ENCODE measurements around the gene SLC24A4. TPM values are rescaled to one million over a fixed set of nuclear protein-coding genes. Genes with fewer than 3 reads are reported as not detected.

The SLC24A4 gene
- total RNA-seq, 1 donor from 2014 or later, result 0.41 TPM

- no peak for FAIRE-seq
Observed at GRCh38 chr14:92492258-92492657, 169.3 kb downstream of the SLC24A4 start.

GRCh38 chr14:92493024-92493423 is 170.1 kb downstream of the SLC24A4 start:
- FAIRE-seq, result no peak
- no peak for DNase-seq (ENCODE audit: low spot score in 2 of 2)

More at GRCh38 chr14:92492258-92492657, 169.3 kb downstream of the SLC24A4 start:
- no peak for DNase-seq (ENCODE audit: low spot score in 2 of 2)

GRCh38 chr14:92493492-92493891 is 170.5 kb downstream of the SLC24A4 start:
- FAIRE-seq (no peak), DNase-seq (ENCODE audit: low spot score in 2 of 2) (no peak)

- FAIRE-seq, result no peak
- no peak for DNase-seq (ENCODE audit: low spot score in 2 of 2)
Observed at GRCh38 chr14:92494512-92494911, 171.5 kb downstream of the SLC24A4 start.

- FAIRE-seq, result no peak
- DNase-seq (ENCODE audit: low spot score in 2 of 2), result no peak
Observed at GRCh38 chr14:92495027-92495426, 172.1 kb downstream of the SLC24A4 start.

GRCh38 chr14:92496191-92496857 is 173.4 kb downstream of the SLC24A4 start:
- DNase-seq (ENCODE audit: low spot score in 2 of 2) (no peak), FAIRE-seq (no peak)

GRCh38 chr14:92497391-92497790 is 174.4 kb downstream of the SLC24A4 start:
- DNase-seq (ENCODE audit: low spot score in 2 of 2) (no peak), FAIRE-seq (no peak)

GRCh38 chr14:92499234-92499633 is 176.3 kb downstream of the SLC24A4 start:
- FAIRE-seq (no peak), DNase-seq (ENCODE audit: low spot score in 2 of 2) (no peak)

GRCh38 chr14:92500491-92500941 is 177.6 kb downstream of the SLC24A4 start:
- DNase-seq (ENCODE audit: low spot score in 2 of 2) (no peak), FAIRE-seq (no peak)

GRCh38 chr14:92501891-92502351 is 179.0 kb downstream of the SLC24A4 start:
- DNase-seq (ENCODE audit: low spot score in 2 of 2) (no peak), FAIRE-seq (no peak)

- DNase-seq (ENCODE audit: low spot score in 2 of 2) (no peak), FAIRE-seq (no peak)
Observed at GRCh38 chr14:92502541-92503286, 179.7 kb downstream of the SLC24A4 start.

- no peak for FAIRE-seq
- no peak for DNase-seq (ENCODE audit: low spot score in 2 of 2)
Observed at GRCh38 chr14:92503756-92504491, 181.0 kb downstream of the SLC24A4 start.

- no peak for FAIRE-seq
- no peak for DNase-seq (ENCODE audit: low spot score in 2 of 2)
Observed at GRCh38 chr14:92505826-92506225, 182.9 kb downstream of the SLC24A4 start.

GRCh38 chr14:92506231-92506630 is 183.3 kb downstream of the SLC24A4 start:
- DNase-seq (ENCODE audit: low spot score in 2 of 2) (no peak), FAIRE-seq (no peak)

- FAIRE-seq, result no peak
- DNase-seq (ENCODE audit: low spot score in 2 of 2), result no peak
Observed at GRCh38 chr14:92507174-92507768, 184.3 kb downstream of the SLC24A4 start.

GRCh38 chr14:92510972-92511371 is 188.0 kb downstream of the SLC24A4 start:
- DNase-seq (ENCODE audit: low spot score in 2 of 2) (no peak), FAIRE-seq (no peak)

- peak in 1 of 2 donors; percentile 46 for DNase-seq (ENCODE audit: low spot score in 2 of 2)
- no peak for FAIRE-seq
Observed at GRCh38 chr14:92511453-92512238, 188.7 kb downstream of the SLC24A4 start.

GRCh38 chr14:92512807-92513203 is 189.8 kb downstream of the SLC24A4 start:
- DNase-seq (ENCODE audit: low spot score in 2 of 2) (no peak), FAIRE-seq (no peak)

GRCh38 chr14:92513204-92513965 is 190.4 kb downstream of the SLC24A4 start, which contains the start of gene RIN3:
TSS of gene RIN3 (plus strand) at chr14:92513781. CDS start at chr14:92513933, 152 bp downstream.
- no peak for FAIRE-seq
- DNase-seq (ENCODE audit: low spot score in 2 of 2), result peak; percentile 54
